HG02610 (cell line): ENCODE results near the gene MAPK4.
"Not testable (repeated sequence)": the region's sequence is repeated elsewhere in the genome, so short reads cannot be mapped to it uniquely, and the experiment has no call there.

Experiments
- ATAC-seq: cut with Tn5 transposase; IDR thresholded peaks from one replicate; pipeline ENCODE4 v1.9.1; 2021; ENCODE audit warnings: mild to moderate bottlenecking, moderate library complexity; ENCODE audit not compliant: unreplicated experiment

Gene MAPK4

GRCh38 chr18:50573196-50573595 is 13.3 kb downstream of the MAPK4 start:
- not testable (repeated sequence) for ATAC-seq

- ATAC-seq: no peak
Observed at GRCh38 chr18:50573679-50574078, 13.8 kb downstream of the MAPK4 start.

- ATAC-seq: no peak
Observed at GRCh38 chr18:50578030-50578429, 18.1 kb downstream of the MAPK4 start.

GRCh38 chr18:50578651-50579050 is 18.8 kb downstream of the MAPK4 start:
- no peak for ATAC-seq

GRCh38 chr18:50579061-50579774 is 19.3 kb downstream of the MAPK4 start:
- ATAC-seq: no peak

DNA sequence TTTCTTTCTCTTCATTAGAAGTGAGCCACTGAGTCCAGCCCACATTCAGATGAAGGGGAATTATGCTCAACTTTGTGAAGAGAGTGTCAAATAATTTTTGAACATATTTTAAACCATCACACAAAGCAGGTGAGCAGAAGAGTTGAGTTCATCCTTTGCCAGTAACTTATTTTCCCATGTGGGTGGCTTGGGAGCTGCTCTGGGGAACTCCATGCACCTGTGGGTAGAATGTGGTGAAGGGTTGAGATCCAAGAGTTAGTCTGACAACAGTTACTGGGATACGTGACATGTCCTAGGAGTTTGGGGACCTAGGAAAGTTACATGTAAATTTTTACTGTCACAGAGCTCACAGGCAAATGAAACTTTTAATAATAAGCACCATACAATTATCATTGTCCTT is 21.6 kb downstream of the MAPK4 start:
- ATAC-seq: no peak

DNA sequence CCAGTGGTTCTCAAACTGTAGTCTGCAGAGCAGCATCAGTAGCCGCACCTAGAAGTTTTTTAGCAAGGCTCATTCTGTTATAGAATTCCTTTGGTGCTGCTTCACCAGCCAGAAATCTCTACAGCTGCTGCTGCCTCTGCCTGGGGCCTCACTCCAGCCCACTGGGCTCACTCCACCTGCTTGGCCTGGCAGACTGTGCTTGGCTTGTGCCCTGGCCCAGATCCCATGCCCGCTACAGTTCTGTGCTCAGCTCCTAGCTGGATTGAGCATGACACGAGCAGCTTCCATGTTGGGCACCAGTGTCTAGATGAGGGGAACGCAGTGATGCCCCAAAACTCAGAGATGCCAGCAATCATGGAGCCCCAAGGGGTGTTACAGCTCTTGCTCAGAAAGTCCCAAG is 22.6 kb downstream of the MAPK4 start:
- ATAC-seq: no peak

- ATAC-seq: no peak
Observed at GRCh38 chr18:50586710-50587109, 26.8 kb downstream of the MAPK4 start.

- no peak for ATAC-seq
Observed at GRCh38 chr18:50590593-50590992, 30.7 kb downstream of the MAPK4 start.

DNA sequence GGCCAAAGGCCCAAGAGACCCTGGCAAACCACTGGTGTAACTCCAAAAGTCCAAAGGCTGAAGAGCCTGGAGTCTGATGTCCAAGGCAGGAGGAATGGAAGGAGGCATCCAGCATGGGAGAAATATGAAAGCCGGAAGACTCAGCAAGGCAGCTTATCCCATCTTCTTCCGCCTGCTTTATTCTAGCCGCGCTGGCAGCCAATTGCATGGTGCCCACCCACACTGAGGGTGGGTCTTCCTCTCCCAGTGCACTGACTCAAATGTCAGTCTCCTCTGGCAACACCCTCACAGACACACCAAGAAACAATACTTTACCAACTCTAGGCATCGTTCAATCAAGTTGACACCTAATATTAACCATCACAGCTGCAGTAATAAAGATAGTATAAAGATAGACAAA is 34.1 kb downstream of the MAPK4 start:
- no peak for ATAC-seq

- ATAC-seq: no peak
Observed at GRCh38 chr18:50594942-50595341, 35.1 kb downstream of the MAPK4 start.

DNA sequence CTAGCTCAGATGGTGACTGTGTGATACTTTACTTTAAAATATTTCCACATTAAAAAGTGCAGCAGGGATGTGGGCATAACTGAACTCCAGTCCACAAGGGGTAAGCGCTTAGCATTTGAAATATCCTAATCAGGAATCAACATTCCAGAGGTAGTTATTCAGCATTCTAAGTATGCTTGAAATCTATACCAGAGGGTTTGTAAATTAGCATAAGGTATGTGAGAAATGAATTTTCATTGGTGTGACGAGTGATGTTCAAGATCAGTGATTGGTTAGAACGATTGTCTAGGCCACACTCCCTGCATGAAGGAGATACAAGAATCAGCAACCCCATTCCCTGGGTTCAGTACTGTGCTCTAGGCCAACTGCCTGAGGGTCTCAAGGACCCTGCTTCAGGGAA is 42.6 kb downstream of the MAPK4 start:
- ATAC-seq: no peak

DNA sequence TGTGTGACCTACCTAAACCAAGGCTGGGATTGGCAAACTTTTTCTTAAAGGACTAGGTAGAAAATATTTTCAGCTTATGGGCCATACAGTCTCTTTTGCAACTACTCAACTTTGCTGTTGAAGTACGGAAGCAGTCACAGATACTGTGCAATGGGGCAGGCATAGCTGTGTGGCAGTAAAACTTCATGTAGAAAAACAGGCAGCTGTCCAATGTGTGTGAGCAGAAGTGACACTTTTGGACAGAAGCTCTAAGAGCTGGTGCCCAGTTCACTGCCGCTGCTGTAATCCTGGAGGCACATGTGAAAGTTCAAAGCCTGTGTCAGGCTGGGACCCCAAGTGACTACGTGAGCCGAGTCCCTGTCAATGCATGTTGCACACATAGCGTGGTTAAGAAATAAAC is 46.7 kb downstream of the MAPK4 start:
- ATAC-seq: no peak

- no peak for ATAC-seq
Observed at GRCh38 chr18:50607378-50607926, 47.6 kb downstream of the MAPK4 start.

GRCh38 chr18:50609171-50609570 is 49.3 kb downstream of the MAPK4 start:
- not testable (repeated sequence) for ATAC-seq

- ATAC-seq: no peak
Observed at GRCh38 chr18:50610349-50610748, 50.5 kb downstream of the MAPK4 start.

DNA sequence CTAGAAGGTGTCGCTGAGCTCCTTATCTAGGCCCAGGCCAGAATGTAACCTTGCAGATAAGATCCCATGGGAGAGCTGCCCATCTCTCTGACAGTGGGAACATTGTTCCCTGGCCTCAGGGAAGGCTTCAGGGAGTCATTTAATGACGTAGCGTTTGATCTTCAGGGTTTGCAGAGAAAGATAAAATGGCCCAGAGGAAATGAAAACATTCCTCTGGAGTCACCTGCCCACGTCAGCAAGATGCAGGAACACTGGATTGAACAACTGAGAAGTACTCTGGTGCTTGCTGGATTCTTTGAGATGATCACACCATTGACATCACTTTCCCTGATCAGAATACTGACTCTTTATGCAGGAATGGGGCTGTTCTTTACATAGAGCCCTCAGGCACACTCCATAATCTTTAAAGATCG is 51.6 kb downstream of the MAPK4 start:
- ATAC-seq: no peak

- no peak for ATAC-seq
Observed at GRCh38 chr18:50614838-50615237, 55.0 kb downstream of the MAPK4 start.

- ATAC-seq: no peak
Observed at GRCh38 chr18:50616484-50617048, 56.7 kb downstream of the MAPK4 start.

GRCh38 chr18:50619861-50620275 is 60.0 kb downstream of the MAPK4 start:
- no peak for ATAC-seq

GRCh38 chr18:50620319-50620718 is 60.4 kb downstream of the MAPK4 start:
- ATAC-seq: no peak

DNA sequence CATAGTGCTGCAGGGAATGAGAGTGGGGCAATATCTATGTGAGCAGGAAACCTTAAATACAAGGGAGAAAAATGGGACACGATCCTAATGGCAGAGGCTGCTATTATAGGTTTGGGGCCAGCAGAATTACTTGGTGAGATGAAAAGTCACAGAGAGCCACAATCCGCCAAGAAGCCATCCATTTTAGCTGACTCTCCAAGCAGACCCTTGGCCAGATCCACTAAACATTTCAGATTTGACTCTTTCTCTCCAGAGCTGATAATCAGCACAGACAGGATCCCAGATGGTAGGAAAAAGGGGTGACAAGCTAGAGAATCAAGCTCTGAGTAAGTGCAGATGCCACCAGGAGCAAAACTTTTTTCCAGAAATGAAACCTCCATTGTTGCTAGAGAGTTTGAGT is 61.5 kb downstream of the MAPK4 start:
- ATAC-seq: no peak

GRCh38 chr18:50622320-50622719 is 62.4 kb downstream of the MAPK4 start:
- no peak for ATAC-seq
